GM23338 (cell line): Measurements from ENCODE around the gene MPHOSPH6. TPM values are rescaled to one million over a fixed set of nuclear protein-coding genes. Genes with fewer than 3 reads are reported as not detected.
"Not testable (repeated sequence)": the region's sequence is repeated elsewhere in the genome, so short reads cannot be mapped to it uniquely, and the experiment has no call there.

ENCODE experiments used
- ATAC-seq: fragments of 200-7000 bp; cut with Tn5 transposase; 3 replicates; pipeline ENCODE4 v1.9.1; 2020
- DNase-seq: peaks from one replicate; pipeline ENCODE4 v3.0.0-alpha.2; 2015; ENCODE audit warnings: low spot score
- H2AFZ ChIP-seq: fragments of 200-600 bp; sonication (generic); 2 replicates; pipeline ENCODE4 v1.8.0; 2016; ENCODE audit warnings: antibody characterized with exemption, mild to moderate bottlenecking, moderate library complexity
- H3F3A ChIP-seq: fragments of 200-600 bp; sonication (generic); replicated peaks from 2 replicates; pipeline ENCODE4 v1.8.0; 2017; ENCODE audit warnings: antibody characterized with exemption, mixed run types, low read depth
- H3K27ac ChIP-seq: fragments of 200-600 bp; sonication (generic); 2 replicates; pipeline ENCODE4 v1.6.1; 2016; ENCODE audit warnings: low read depth
- H3K27me3 ChIP-seq: fragments of 200-600 bp; sonication (generic); 2 replicates; pipeline ENCODE4 v1.8.0; 2016; ENCODE audit warnings: mild to moderate bottlenecking, mixed run types, moderate library complexity; ENCODE audit not compliant: insufficient read depth
- H3K36me3 ChIP-seq: fragments of 200-600 bp; sonication (generic); 2 replicates; pipeline ENCODE4 v1.8.0; 2016; ENCODE audit warnings: mild to moderate bottlenecking; ENCODE audit not compliant: insufficient read depth
- H3K4me1 ChIP-seq: fragments of 200-600 bp; sonication (generic); 2 replicates; pipeline ENCODE4 v1.8.0; 2016; ENCODE audit warnings: mild to moderate bottlenecking, moderate library complexity; ENCODE audit not compliant: insufficient read depth
- H3K4me2 ChIP-seq: fragments of 200-600 bp; sonication (generic); 2 replicates; pipeline ENCODE4 v1.7.1; 2017; ENCODE audit warnings: mixed run types
- H3K4me3 ChIP-seq: fragments of 200-600 bp; sonication (generic); 2 replicates; pipeline ENCODE4 v1.6.1; 2016; ENCODE audit warnings: mixed run types
- H3K79me2 ChIP-seq: fragments of 200-600 bp; sonication (generic); replicated peaks from 2 replicates; pipeline ENCODE4 v1.8.0; 2017; ENCODE audit warnings: mild to moderate bottlenecking; ENCODE audit not compliant: insufficient read depth
- H3K9me2 ChIP-seq: fragments of 200-600 bp; sonication (generic); 2 replicates; pipeline ENCODE4 v1.8.0; 2017; ENCODE audit not compliant: insufficient read depth
- H4K20me1 ChIP-seq: fragments of 200-600 bp; sonication (generic); replicated peaks from 2 replicates; pipeline ENCODE4 v1.8.0; 2017; ENCODE audit warnings: mild to moderate bottlenecking; ENCODE audit not compliant: insufficient read depth
- H3K27ac Mint-ChIP-seq: 2 replicates; pipeline ENCODE4 v1.8.0; 2020; ENCODE audit warnings: inconsistent platforms, mild to moderate bottlenecking, moderate library complexity, mixed read lengths
- H3K27me3 Mint-ChIP-seq: 3 replicates; pipeline ENCODE4 v1.8.0; 2022; ENCODE audit warnings: low read depth, mild to moderate bottlenecking, moderate library complexity, mixed read lengths, inconsistent platforms; ENCODE audit not compliant: insufficient read depth, poor library complexity
- H3K36me3 Mint-ChIP-seq: 3 replicates; pipeline ENCODE4 v1.8.0; 2021; ENCODE audit warnings: low read depth, mild to moderate bottlenecking, inconsistent platforms, moderate library complexity, mixed read lengths
- H3K4me1 Mint-ChIP-seq: 3 replicates; pipeline ENCODE4 v1.8.0; 2020; ENCODE audit warnings: mild to moderate bottlenecking, inconsistent platforms, mixed read lengths
- H3K4me3 Mint-ChIP-seq: 3 replicates; pipeline ENCODE4 v1.8.0; 2021; ENCODE audit warnings: moderate library complexity, mild to moderate bottlenecking, inconsistent platforms, mixed read lengths
- H3K9me3 Mint-ChIP-seq: 3 replicates; pipeline ENCODE4 v1.8.0; 2020; ENCODE audit warnings: moderate library complexity, mild to moderate bottlenecking, inconsistent platforms, mixed read lengths
- ETS1 ChIP-seq: IDR thresholded peaks from 2 replicates; pipeline ENCODE4 v1.6.1; 2016; ENCODE audit warnings: antibody characterized with exemption
- EZH2phosphoT487 ChIP-seq: fragments of 200-600 bp; sonication (generic); IDR thresholded peaks from one replicate; pipeline ENCODE4 v1.8.1; 2018; ENCODE audit warnings: antibody characterized with exemption; ENCODE audit not compliant: unreplicated experiment
- NANOG ChIP-seq: IDR thresholded peaks from 2 replicates; pipeline ENCODE4 v1.6.1; 2016; ENCODE audit warnings: antibody characterized with exemption, borderline replicate concordance
- POLR2AphosphoS5 ChIP-seq: IDR thresholded peaks from 2 replicates; pipeline ENCODE4 v1.6.1; 2016; ENCODE audit warnings: antibody characterized with exemption, low read depth
- REST ChIP-seq: IDR thresholded peaks from one replicate; pipeline ENCODE4 v1.6.1; 2018; ENCODE audit warnings: antibody characterized with exemption; ENCODE audit not compliant: unreplicated experiment
- ZNF331 ChIP-seq: fragments of 250-450 bp; sonication (Bioruptor Pico); IDR thresholded peaks from 2 replicates; pipeline ENCODE4 v1.5.0; 2020; ENCODE audit warnings: low read depth, mild to moderate bottlenecking, moderate library complexity
- ZNF462 ChIP-seq: fragments of 250-450 bp; sonication (Bioruptor Pico); IDR thresholded peaks from 2 replicates; pipeline ENCODE4 v1.5.0; 2020; ENCODE audit warnings: mild to moderate bottlenecking, moderate library complexity
- polyA plus RNA-seq: library from polyadenylated mRNA; unstranded; fragments of >200 nt; fragmentation: Nextera tagmentation; extraction: Ambion mirVana; gene quantifications from 2 replicates; pipeline ENCODE4 v1.2.1, GENCODE V29; 2016
- total RNA-seq: library from RNA; depleted of rRNA; stranded (reverse); fragments of >200 nt; shearing (Covaris generic); gene quantifications from 2 replicates; pipeline ENCODE4 v1.2.3, GENCODE V29; 2014

Gene MPHOSPH6
- total and polyA plus RNA-seq, 2 experiments from 2014 or later: 40.8 to 94.7 TPM

- Mint-ChIP-seq H3K36me3 (no peaks in the 10 kb centered on the region), H3K4me3 (no peak overlapping the region), H3K27me3 (peaks cover 1% of the 10 kb centered on the region), H3K27ac (no peak overlapping the region), H3K4me1 (no peaks in the 10 kb centered on the region), H3K9me3 (no peaks in the 10 kb centered on the region)
- Histone ChIP-seq H2AFZ (no peak overlapping the region), H3K9me2 (no peaks in the 10 kb centered on the region; the same call in 1 of the 2 replicates), H3K27ac (no peak overlapping the region), H3F3A (no peaks in the 10 kb centered on the region), H4K20me1 (no peaks in the 10 kb centered on the region), H3K4me1 (no peaks in the 10 kb centered on the region), H3K27me3 (no peaks in the 10 kb centered on the region), H3K4me2 (no peak overlapping the region), H3K79me2 (no peaks in the 10 kb centered on the region), H3K36me3 (no peaks in the 10 kb centered on the region), H3K4me3 (no peak overlapping the region)
- TF ChIP-seq EZH2phosphoT487: no peak
- no peak for ATAC-seq
- DNase-seq: no peak
These were observed 56.3 kb downstream of the MPHOSPH6 start for GRCh38 chr16:82113741-82114140.

GRCh38 chr16:82111944-82112343, 58.1 kb downstream of the MPHOSPH6 start:
- H3K36me3 ChIP-seq: no peaks in the 10 kb centered on the region
- H3K79me2 ChIP-seq: no peaks in the 10 kb centered on the region
- Mint-ChIP-seq H3K9me3 (no peaks in the 10 kb centered on the region), H3K4me1 (no peaks in the 10 kb centered on the region), H3K36me3 (no peaks in the 10 kb centered on the region), H3K4me3 (no peak overlapping the region), H3K27me3 (peaks cover 3% of the 10 kb centered on the region), H3K27ac (no peak overlapping the region)
- no peaks in the 10 kb centered on the region for H3K27me3 ChIP-seq
- no peak overlapping the region for H3K4me2 ChIP-seq
- H3K4me3 ChIP-seq: no peak overlapping the region
- no peaks in the 10 kb centered on the region for H3F3A ChIP-seq
- ATAC-seq (no peak), DNase-seq (no peak)
- no peaks in the 10 kb centered on the region for H4K20me1 ChIP-seq
- no peaks in the 10 kb centered on the region; the same call in 1 of the 2 replicates for H3K9me2 ChIP-seq
- no peak overlapping the region for H3K27ac ChIP-seq
- H2AFZ ChIP-seq: no peak overlapping the region
- H3K4me1 ChIP-seq: no peaks in the 10 kb centered on the region
- no peak for TF ChIP-seq REST
- TF ChIP-seq ETS1: no peak
- TF ChIP-seq NANOG: no peak
- TF ChIP-seq POLR2AphosphoS5: no peak
- TF ChIP-seq ZNF462 (CRISPR knock-in tag): no peak
- TF ChIP-seq ZNF331 (CRISPR knock-in tag): no peak
- TF ChIP-seq EZH2phosphoT487: no peak

GRCh38 chr16:82109266-82109665, 60.8 kb downstream of the MPHOSPH6 start:
- not testable (repeated sequence) for H3K36me3 Mint-ChIP-seq, ATAC-seq, H3K4me3 ChIP-seq, DNase-seq, H3K4me3 Mint-ChIP-seq, H3K9me3 Mint-ChIP-seq, H3K27ac ChIP-seq, H3K9me2 ChIP-seq, H3K27ac Mint-ChIP-seq, H2AFZ ChIP-seq, H3K79me2 ChIP-seq, H4K20me1 ChIP-seq, H3K27me3 Mint-ChIP-seq, H3K4me2 ChIP-seq, H3K27me3 ChIP-seq, H3K36me3 ChIP-seq, H3F3A ChIP-seq, H3K4me1 ChIP-seq, H3K4me1 Mint-ChIP-seq
